Spleen (tissue), 11 donors: ENCODE measurements around the gene RAPGEF3. TPM values are rescaled to one million over a fixed set of nuclear protein-coding genes. Genes with fewer than 3 reads are reported as not detected.

Experiments used
- DNase-seq: peaks from one replicate; pipeline ENCODE4 v3.0.0-alpha.2; 2020
- H3K27ac ChIP-seq, 8 donors: fragments of 200-600 bp; sonication (generic) in 7 of 8; 1 replicate in 4 of 8; 2 replicates in 4 of 8; pipeline versions ENCODE4 v1.5.0 to v1.8.0; 2016 to 2021; ENCODE audit warnings: inconsistent platforms in 4 of 8, mild to moderate bottlenecking in 4 of 8, moderate library complexity in 1 of 8
- H3K27me3 ChIP-seq, 7 donors: fragments of 200-600 bp; sonication (generic) in 6 of 7; replicated peaks in 1 of 7; 1 replicate in 4 of 7; 2 replicates in 3 of 7; pipeline versions ENCODE4 v1.5.0 to v1.8.0; 2016 to 2021; ENCODE audit warnings: inconsistent platforms in 3 of 7, mild to moderate bottlenecking in 1 of 7
- H3K36me3 ChIP-seq, 6 donors: fragments of 200-600 bp; sonication (generic) in 5 of 6; 1 replicate in 4 of 6; 2 replicates in 2 of 6; pipeline versions ENCODE4 v1.5.0 to v1.8.0; 2016 to 2021; ENCODE audit warnings: inconsistent platforms in 2 of 6
- H3K4me1 ChIP-seq, 6 donors: fragments of 200-600 bp; sonication (generic) in 5 of 6; 1 replicate in 3 of 6; 2 replicates in 3 of 6; pipeline versions ENCODE4 v1.5.0 to v1.8.0; 2016 to 2021; ENCODE audit warnings: inconsistent platforms in 3 of 6
- H3K4me3 ChIP-seq, 8 donors: fragments of 200-600 bp; sonication (generic) in 7 of 8; 1 replicate in 4 of 8; 2 replicates in 4 of 8; pipeline versions ENCODE4 v1.5.0 to v1.8.0; 2016 to 2021; ENCODE audit warnings: inconsistent platforms in 4 of 8, mild to moderate bottlenecking in 4 of 8, moderate library complexity in 2 of 8
- H3K9me3 ChIP-seq, 8 donors: fragments of 200-600 bp; sonication (generic) in 7 of 8; 1 replicate in 4 of 8; 2 replicates in 4 of 8; pipeline versions ENCODE4 v1.5.0 to v1.8.0; 2016 to 2021; ENCODE audit warnings: inconsistent platforms in 4 of 8
- POLR2A ChIP-seq, 3 donors: fragments of 450-650 bp; IDR thresholded peaks; one replicate each; pipeline ENCODE4 v1.5.1; 2017; ENCODE audit warnings: antibody characterized with exemption in 3 of 3, mild to moderate bottlenecking in 1 of 3
- POLR2AphosphoS5 ChIP-seq, 3 donors: sonication (generic); formaldehyde crosslinking; IDR thresholded peaks; one replicate each; pipeline ENCODE4 v1.5.1; 2017; ENCODE audit warnings: antibody characterized with exemption in 3 of 3
- WGBS, 5 donors: extraction: QIAGEN DNeasy Blood & Tissue Kit in 3 of 5; methylation state at CpG; one replicate each; pipeline versions ENCODE4 v1.1.5 to v1.1.7; 2013 to 2018; 5-methylcytosine and 5-hydroxymethylcytosine counted together
- intact Hi-C: fragments of 100-400 bp; cut with DNase I; formaldehyde crosslinking; loops from one replicate; pipeline ENCODE4 v1.15.0; 2023; ENCODE audit warnings: low total_unique reads
- polyA plus RNA-seq, 3 donors: library from polyadenylated mRNA; stranded (reverse); fragments of 200-250 nt; gene quantifications; one replicate each; pipeline ENCODE4 v1.2.1, GENCODE V29; 2013
- total RNA-seq, 7 donors: library from RNA; depleted of rRNA in 3 of 7; stranded (reverse); fragments of >200 nt in 3 of 7; fragmentation: NEBNext Ultra II Directional in 4 of 7; extraction: Animal tissue kit (Norgen Biotek cat#: 25700) in 4 of 7; gene quantifications; one replicate each; pipeline versions ENCODE4 v1.1.0 to v1.2.1, GENCODE V29; 2016 to 2021
- TF ChIP-seq, protein P1 (sequence below), 11 experiments: fragments of 200-600 bp in 7 of 11; fragments of 450-650 bp in 4 of 11; sonication (generic) in 4 of 11; IDR thresholded peaks in 8 of 11; conservative IDR thresholded peaks in 3 of 11; 1 replicate in 7 of 11; 2 replicates in 4 of 11; pipeline versions ENCODE4 v1.4.0 to v1.8.0; 2016 to 2021; ENCODE audit warnings: antibody characterized with exemption in 11 of 11, inconsistent platforms in 4 of 11, mild to moderate bottlenecking in 1 of 11
- donor health status: healthy with polysubstance abuse.
- donor health status: DM: no; HTN: no; CAD: no; lungs with moderate emphysema.
- donor health status: DM: no; HTN: no; CAD: no.
- donor health status: Bipolar disorder and iron deficiency.
- donor health status: healthy.
- donor health status: DM: no; HTN: no; CAD: no.
- donor health status: DM: yes; HTN: yes; CAD: no.

The RAPGEF3 gene
- total and polyA plus RNA-seq, 10 donors: 21.4 to 116 (median 58.7) TPM

DNA sequence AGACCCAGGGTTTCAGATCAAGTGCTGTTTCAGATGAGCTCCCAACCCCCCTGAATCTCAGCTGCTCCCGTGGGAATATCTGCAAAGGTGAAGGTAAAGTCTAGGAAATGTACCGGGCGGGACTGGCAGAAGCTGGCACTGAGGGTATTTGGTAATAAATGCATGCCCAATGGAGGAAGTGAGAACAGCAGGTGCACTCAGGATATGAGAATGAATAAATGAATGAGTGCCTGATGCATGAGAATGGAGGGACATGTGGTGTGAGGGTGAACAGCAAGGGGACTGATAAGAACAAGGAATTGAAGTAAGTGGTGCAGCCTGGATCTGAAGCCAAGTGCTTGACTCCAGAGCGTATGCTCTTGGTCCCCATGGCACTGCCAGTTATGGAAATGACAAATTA lies 11.6 kb downstream of the RAPGEF3 start:
- H3K27me3 ChIP-seq: no peaks in the 10 kb centered on the region
- 59 to 68% (median 64%) methylated on average over 4 of the region's 4 CpGs for WGBS, 5 donors
- TF ChIP-seq POLR2A (IDR thresholded peaks at IDR 0.05) (no peak), POLR2AphosphoS5 (IDR thresholded peaks at IDR 0.05) (no peak)
- TF ChIP-seq, protein P1, sequence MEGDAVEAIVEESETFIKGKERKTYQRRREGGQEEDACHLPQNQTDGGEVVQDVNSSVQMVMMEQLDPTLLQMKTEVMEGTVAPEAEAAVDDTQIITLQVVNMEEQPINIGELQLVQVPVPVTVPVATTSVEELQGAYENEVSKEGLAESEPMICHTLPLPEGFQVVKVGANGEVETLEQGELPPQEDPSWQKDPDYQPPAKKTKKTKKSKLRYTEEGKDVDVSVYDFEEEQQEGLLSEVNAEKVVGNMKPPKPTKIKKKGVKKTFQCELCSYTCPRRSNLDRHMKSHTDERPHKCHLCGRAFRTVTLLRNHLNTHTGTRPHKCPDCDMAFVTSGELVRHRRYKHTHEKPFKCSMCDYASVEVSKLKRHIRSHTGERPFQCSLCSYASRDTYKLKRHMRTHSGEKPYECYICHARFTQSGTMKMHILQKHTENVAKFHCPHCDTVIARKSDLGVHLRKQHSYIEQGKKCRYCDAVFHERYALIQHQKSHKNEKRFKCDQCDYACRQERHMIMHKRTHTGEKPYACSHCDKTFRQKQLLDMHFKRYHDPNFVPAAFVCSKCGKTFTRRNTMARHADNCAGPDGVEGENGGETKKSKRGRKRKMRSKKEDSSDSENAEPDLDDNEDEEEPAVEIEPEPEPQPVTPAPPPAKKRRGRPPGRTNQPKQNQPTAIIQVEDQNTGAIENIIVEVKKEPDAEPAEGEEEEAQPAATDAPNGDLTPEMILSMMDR (IDR thresholded peaks at IDR 0.05 in 8 of 11, conservative IDR thresholded peaks at IDR 0.05 in 3 of 11): peak in 2 of 11 experiments; percentile 18 to 19
- H3K27ac ChIP-seq: peak overlapping the region in 1 of 8 donors; percentile 48
- H3K4me1 ChIP-seq: peaks cover 7 to 60% (median 31%) of the 10 kb centered on the region in 6 donors
- intact Hi-C loops: no loop called here
- H3K36me3 ChIP-seq: peaks cover 0 to 65% (median 6%) of the 10 kb centered on the region in 6 donors
- no peaks in the 10 kb centered on the region for H3K9me3 ChIP-seq
- no peak for DNase-seq
- no peak overlapping the region for H3K4me3 ChIP-seq

DNA sequence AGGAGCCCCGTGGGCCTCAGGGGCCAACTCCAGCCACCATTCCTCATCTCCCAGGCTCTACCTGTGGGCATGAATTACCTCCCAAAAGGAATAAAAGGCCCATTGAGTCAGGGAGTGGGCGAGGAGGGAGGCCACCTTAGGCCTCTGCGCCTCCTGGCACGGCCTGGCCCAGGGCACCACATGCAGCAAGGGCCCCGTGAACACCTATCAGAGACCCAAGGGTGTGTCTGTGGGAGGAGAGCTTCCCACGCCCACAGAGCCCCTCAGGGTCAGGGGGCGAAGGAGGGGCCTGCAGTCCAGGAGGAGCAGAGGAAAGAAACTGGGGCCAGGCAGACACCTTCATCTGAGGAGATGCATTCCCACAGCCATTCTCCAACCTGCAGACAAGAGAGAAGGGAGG lies 12.2 kb downstream of the RAPGEF3 start:
- peak overlapping the region in 2 of 8 donors; percentile 3 to 48 for H3K27ac ChIP-seq
- H3K4me1 ChIP-seq: peaks cover 14 to 60% (median 33%) of the 10 kb centered on the region in 6 donors
- no peak overlapping the region for H3K4me3 ChIP-seq
- no peaks in the 10 kb centered on the region for H3K9me3 ChIP-seq
- H3K27me3 ChIP-seq: no peaks in the 10 kb centered on the region
- intact Hi-C loops: no loop called here
- H3K36me3 ChIP-seq: peaks cover 0 to 61% (median 6%) of the 10 kb centered on the region in 6 donors
- DNase-seq: no peak
- TF ChIP-seq, protein P1 (IDR thresholded peaks at IDR 0.05 in 8 of 11, conservative IDR thresholded peaks at IDR 0.05 in 3 of 11): no peak
- TF ChIP-seq POLR2AphosphoS5 (IDR thresholded peaks at IDR 0.05) (no peak), POLR2A (IDR thresholded peaks at IDR 0.05) (no peak)
- 77 to 91% (median 88%) methylated on average over 3 to 7 of the region's 7 CpGs for WGBS, 5 donors

DNA sequence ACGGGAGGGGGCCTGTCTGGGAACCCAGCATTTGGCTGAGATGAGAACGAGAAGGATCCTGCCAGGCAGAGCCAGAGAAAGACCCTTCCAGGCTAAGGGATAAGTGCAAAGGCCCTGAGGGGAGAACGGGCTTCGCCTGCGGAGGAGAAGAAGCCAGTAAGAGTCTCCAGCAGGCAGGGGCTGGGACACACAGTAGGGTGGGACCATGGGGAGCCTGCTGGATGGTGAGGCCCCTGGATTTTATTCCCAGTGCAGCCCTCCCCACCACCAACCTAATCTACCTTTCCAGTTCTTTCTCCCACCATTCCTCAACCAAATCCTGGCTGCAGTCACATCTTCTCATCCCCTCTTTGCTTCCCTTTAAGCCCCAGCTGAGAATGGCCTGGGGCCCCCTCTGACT lies 12.6 kb downstream of the RAPGEF3 start:
- peaks cover 0 to 56% (median 6%) of the 10 kb centered on the region in 6 donors for H3K36me3 ChIP-seq
- H3K4me1 ChIP-seq: peaks cover 18 to 60% (median 33%) of the 10 kb centered on the region in 6 donors
- WGBS, 5 donors: 81 to 95% (median 89%) methylated on average over 5 of the region's 5 CpGs
- no peak for DNase-seq
- no peak for TF ChIP-seq POLR2A (IDR thresholded peaks at IDR 0.05)
- TF ChIP-seq, protein P1 (IDR thresholded peaks at IDR 0.05 in 8 of 11, conservative IDR thresholded peaks at IDR 0.05 in 3 of 11): no peak
- no peak for TF ChIP-seq POLR2AphosphoS5 (IDR thresholded peaks at IDR 0.05)
- no peak overlapping the region for H3K4me3 ChIP-seq
- H3K9me3 ChIP-seq: no peaks in the 10 kb centered on the region
- peak overlapping the region in 2 of 8 donors; percentile 3 to 48 for H3K27ac ChIP-seq
- intact Hi-C loops: no loop called here
- no peaks in the 10 kb centered on the region for H3K27me3 ChIP-seq

DNA sequence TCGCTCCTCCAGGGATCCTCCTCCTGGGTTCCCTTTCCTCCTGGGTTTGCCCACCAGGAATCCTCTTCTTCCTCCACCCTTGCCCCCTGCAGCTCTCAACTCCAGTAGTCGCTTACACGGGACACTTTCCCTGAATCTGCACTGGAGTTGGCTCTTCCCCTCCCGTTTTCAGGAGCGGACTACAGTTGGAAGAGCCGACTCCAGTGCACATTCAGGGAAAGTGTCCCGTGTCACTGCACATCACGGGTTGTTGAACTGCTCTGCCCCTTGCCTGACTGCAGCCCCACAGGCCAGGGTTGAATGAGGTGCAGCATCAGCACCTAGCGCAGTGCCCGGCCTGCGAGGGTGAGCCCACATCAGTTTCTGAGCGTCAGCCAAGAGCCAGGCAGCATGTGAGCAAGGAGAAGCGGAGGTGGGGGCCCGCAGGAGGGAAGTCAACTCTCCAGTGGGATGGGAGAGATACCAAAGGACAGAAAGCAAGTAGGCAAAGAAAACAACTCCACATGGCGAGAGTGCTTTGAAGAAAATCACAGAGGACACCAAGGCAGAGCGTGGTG lies 13.1 kb downstream of the RAPGEF3 start:
- WGBS, 5 donors: 77 to 89% (median 88%) methylated on average over 16 of the region's 16 CpGs
- no peak overlapping the region for H3K27ac ChIP-seq
- peaks cover 23 to 60% (median 33%) of the 10 kb centered on the region in 6 donors for H3K4me1 ChIP-seq
- no peak for TF ChIP-seq POLR2A (IDR thresholded peaks at IDR 0.05)
- peak in 1 of 3 donors; percentile 30 for TF ChIP-seq POLR2AphosphoS5 (IDR thresholded peaks at IDR 0.05)
- TF ChIP-seq, protein P1 (IDR thresholded peaks at IDR 0.05 in 8 of 11, conservative IDR thresholded peaks at IDR 0.05 in 3 of 11): no peak
- peaks cover 0 to 51% (median 6%) of the 10 kb centered on the region in 6 donors for H3K36me3 ChIP-seq
- intact Hi-C loops: no loop called here
- H3K27me3 ChIP-seq: no peaks in the 10 kb centered on the region
- no peak overlapping the region for H3K4me3 ChIP-seq
- no peak for DNase-seq
- H3K9me3 ChIP-seq: no peaks in the 10 kb centered on the region
